HuH-7.5 (cell line): ENCODE measurements around the gene ANKS1B.

ENCODE experiments used
- DNase-seq: peaks from one replicate; pipeline ENCODE4 v3.0.0; 2011; ENCODE audit warnings: low spot score

The ANKS1B gene

DNA sequence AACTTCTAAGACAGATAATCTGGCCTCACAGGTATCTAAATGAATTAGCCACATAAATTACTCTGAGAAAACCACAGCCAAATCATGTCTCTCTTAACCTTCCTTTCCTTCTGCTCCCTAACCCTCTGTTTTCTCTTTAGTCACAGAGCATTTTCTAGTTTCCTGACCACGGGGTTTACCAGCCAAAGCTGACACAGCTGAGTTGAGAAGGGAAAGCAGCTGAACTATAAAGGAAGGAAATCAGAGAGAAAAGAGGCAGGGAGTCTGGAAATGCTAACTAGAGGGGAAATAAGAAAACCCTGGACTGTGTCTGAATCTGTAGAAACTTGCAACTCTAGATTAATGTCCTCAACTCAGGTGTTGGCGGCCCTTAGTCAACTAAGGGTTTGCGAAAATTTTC is 24.4 kb downstream of the ANKS1B start:
- peak; percentile 21 for DNase-seq

DNA sequence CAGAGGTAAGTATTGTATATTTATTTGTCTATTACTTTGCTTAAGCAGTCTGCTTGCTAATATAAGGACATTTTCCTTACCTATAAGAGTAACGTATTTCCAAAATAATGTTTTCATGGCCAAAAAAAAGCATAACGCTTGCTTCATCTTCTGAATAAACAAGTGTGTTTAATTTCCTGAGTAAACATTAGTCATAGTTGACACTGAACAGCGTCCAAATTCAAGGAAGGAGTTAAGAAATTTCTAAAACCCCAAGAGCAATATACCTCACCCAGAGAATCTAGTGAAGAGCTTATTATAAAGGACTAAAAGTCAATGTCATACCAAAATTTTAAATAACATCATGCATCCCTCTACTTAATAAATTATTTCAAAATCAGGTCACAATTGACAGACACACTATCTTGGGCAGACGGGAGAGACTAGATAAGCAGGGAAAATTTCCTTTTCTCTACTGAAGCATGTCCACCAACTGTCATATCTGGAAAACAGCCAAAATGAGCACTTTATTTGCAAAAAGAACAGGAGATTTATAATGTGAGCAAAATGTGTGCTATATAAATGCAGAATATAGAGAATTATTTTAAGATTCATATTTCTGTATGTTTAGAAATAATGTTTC is 25.1 kb downstream of the ANKS1B start:
- peak; percentile 49 for DNase-seq

GRCh38 chr12:99957866-99958466 is 26.8 kb downstream of the ANKS1B start:
- no peak for DNase-seq

DNA sequence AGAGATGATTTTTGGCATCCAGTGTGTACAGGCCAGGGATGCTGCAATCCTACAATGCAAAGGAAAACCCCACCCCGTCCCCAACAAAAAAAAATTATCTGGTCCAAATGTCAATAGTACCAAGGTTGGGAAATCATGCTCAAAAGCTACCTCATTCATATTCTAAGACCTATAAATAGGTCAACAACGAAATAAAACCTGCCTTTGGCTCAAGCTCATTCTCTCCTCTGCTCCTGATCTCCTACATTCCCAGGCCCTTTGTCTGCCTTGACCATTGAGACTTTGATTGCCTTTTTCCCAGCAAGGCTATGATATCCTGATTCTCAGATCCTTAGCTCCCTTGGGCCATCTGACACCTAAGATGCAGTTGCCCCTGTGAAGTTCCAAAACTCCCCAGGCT is 30.0 kb downstream of the ANKS1B start:
- DNase-seq = no peak

DNA sequence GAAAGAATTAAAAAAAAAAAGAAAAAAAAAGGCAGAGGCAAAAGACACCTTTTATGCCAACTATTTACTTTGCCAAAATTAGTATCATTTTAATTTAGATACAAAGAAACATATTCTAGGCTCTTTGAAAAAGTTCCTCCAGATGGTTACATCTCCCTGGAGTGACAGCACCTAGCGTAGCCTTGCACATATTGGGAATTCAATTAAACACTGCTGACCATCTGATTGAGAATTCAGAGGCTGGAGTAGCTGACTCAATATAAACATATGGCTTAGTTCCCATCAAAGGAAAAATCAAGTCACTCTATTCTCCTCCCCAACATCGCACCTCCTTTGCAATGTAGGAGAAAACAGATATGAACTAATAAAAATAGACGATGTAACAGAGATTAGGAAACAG is 36.4 kb downstream of the ANKS1B start:
- DNase-seq = no peak

GRCh38 chr12:99946131-99946530 is 38.6 kb downstream of the ANKS1B start:
- no peak for DNase-seq

DNA sequence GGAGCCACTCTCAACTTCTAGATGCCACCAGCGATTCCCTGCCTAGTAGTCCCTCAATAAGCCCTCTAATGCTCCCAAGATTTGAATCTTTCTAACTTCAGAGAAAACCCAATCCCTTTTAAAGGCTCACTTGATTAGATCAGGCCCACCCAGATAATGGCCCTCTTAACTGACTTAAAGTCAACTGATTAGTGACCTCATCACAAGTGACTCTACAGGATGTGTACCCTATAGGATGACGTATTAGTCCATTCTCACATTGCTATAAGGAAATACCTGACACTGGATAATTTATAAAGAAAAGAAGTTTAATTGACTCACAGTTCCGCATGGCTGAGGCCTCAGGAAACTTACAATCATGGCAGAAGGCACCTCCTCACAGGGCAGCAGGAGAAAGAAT is 49.1 kb downstream of the ANKS1B start:
- no peak for DNase-seq

DNA sequence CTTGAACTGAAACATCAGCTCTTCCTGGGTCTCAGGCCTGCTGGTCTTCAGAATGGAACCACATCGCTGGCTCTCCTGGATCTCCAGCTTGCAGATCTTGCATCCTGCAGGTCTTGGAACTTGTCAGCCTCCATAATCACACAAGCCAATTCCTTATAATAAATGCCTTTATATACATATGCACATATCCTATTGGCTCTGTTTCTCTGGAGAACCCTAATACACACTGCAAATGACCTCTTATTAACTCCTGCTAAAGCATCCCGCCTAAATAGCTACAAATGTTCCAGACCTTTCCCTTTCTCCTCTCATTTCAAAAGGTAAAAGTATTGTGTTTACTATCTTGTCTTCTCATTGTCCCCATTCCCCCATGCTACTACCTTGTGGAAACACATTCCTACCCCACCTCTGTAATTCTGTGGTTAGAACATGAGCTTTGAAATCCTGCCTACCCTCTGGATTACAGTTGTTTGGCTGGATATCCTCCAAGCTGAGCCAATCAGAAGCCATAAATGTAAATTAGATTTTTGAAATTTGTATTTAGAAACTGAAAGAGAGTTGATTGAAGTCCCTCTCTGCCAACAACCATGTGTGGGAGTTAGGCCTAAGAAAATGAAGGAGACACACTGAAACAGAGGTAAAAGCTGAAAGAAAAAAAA is 58.1 kb downstream of the ANKS1B start:
- DNase-seq = no peak

GRCh38 chr12:99920353-99920960 is 64.3 kb downstream of the ANKS1B start:
- no peak for DNase-seq

- no peak for DNase-seq
Measured at GRCh38 chr12:99917711-99918402, 66.9 kb downstream of the ANKS1B start.

DNA sequence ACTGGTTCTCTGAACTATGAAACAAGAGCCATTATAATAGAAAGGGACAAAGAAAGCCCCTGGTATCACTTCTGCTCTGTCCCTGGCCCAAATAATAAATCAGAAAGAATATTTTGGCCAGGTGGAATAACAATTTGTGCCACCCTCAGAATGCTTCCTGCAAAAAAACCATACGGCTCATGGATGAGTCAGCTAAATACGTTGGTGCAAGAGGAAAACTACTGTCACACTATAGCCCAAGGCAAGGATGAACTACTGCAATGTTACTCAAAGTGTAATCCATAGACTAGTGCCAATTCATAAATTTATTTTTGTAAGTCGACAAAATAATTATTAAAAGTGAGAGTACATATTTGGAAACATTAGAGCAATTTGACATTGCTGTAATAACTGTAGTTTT is 68.2 kb downstream of the ANKS1B start:
- DNase-seq = no peak

DNA sequence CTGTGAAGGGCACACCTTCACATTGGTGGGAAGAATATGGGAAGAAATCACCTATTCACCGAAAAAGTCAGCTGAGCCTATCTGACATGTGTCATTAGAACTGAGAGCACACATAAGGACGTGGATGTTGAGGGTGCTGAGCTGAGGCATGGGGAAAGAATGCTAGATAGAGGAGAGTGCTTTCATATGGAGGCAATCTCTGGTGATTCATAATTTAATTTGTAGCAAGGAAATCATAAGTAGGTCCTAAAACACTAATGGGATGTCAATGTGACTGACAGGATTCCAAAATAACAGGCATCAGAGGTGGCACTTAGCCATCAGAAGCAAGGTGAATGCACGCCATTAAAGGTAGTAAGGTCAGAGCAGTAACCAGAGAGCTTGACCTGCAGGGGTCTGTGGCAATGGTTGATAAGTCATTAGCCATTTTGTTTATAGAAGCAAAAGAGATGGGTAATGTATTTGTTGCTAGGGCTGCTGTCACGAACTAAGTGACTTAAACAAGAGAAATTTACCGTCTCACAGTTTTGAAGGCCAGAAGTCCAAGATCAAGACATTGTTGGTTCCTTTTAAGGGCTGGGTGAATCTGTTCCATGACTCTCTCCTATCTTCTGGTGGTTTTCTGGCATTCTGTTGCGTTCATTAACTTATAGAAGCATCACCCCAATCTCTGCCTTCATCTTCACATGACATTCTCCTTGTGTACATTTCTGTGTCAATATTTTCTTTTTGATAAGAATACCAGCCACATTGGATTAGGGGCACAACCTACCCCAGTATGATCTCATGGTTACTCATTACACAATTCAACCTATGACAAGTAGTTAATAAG is 69.3 kb downstream of the ANKS1B start:
- peak; percentile 27 for DNase-seq

DNA sequence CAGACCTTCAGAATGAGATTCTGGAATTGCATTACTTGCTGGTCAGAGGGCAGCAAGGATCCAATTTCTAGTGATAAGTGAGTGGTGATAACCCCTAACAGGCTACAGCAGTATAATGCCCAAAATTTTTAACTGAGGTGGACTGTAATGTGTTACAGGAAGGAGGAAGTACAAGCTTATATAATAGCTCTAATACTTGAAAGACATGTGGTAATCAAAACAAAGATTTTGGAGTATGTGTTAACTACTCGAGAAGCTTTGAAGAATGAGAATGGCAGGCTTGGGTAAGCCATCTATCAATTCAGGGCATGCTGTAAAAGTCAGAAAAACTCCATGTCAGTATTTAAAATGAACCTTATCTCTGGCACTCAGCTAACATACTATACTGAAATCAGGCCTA is 70.5 kb downstream of the ANKS1B start:
- no peak for DNase-seq

- DNase-seq = no peak
Measured at GRCh38 chr12:99911967-99912366, 72.8 kb downstream of the ANKS1B start.

GRCh38 chr12:99911081-99911480 is 73.7 kb downstream of the ANKS1B start:
- no peak for DNase-seq

- DNase-seq = no peak
Measured at GRCh38 chr12:99910342-99910741, 74.4 kb downstream of the ANKS1B start.

- DNase-seq = no peak
Measured at GRCh38 chr12:99906786-99907579, 77.8 kb downstream of the ANKS1B start.

DNA sequence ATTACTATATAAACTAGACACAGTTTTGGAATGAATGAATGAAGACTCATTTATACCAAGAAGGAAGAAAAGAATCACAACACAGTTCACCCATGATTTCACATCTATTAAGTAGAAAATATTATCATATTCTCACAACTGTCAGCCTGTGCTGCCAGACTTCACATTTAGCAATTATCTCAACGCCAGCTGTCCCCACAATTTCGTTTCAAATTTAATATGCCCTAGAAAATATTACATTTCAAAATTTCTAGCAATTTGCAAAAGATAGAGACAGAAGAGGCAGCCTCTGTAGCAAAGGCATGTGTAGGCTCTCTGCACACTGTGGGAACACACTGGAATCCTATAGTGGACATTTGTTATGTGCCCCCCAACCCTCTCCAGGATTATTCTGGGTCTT is 83.6 kb downstream of the ANKS1B start:
- no peak for DNase-seq

DNA sequence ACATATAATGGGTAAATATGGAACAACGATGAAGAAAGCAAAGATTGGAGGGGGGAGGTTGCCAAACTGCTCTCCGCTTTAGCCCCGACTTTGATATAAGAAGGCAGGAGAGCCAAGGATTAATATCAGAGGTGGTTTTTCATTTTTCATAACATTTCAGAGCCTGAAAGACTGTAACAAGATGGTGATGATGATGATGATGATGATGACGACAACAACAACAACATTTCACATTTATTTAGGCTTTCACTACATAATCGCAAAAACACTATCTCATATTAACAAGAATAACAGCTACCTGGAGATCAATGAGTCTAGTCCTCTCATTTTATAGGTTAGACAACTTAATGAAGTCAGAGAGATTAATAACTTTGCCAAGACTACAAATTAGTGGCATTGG is 86.1 kb downstream of the ANKS1B start:
- DNase-seq = no peak

DNA sequence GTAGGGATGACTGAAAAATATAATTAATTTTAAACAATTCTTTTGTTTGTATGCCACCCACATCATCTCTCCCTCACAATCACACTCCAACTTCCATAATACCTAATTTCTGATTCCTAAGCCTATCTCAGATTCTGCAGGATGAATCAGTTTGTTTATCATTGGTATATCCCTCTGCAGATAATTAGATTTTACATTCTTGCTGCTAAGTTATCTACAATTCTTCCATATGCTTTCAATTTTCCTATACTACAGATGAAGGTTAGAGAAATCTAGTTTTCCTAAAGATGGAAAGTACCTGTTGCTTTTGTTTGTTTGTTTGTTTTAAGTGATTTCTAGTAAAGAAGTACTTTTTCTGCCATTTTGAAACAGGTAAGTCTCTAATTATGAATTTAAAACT is 105.3 kb downstream of the ANKS1B start:
- DNase-seq = no peak

- no peak for DNase-seq
Measured at GRCh38 chr12:99875081-99875480, 109.7 kb downstream of the ANKS1B start.
